NCI-H226 (cell line): ENCODE measurements around the gene ECM1.

Experiments used
- DNase-seq: peaks from one replicate; pipeline ENCODE4 v3.0.0-alpha.2; 2015

ECM1 gene

DNA sequence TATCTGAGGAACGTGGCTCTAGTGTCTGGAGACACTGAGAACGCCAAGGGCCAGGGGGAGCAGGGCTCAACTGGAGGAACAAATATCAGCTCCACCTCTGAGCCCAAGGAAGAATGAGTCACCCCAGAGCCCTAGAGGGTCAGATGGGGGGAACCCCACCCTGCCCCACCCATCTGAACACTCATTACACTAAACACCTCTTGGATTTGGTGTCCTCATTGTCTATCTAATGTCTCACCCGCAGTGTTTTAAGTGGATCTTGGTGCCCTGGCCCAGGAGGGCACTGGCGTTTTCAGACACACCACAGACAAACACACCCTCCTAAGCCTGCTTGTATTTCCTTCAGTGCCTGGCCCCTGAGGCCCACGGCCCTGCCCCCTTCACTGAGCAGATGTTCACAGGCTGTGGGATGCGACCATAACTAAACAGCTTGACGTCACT lies 5.5 kb downstream of the ECM1 start:
- no peak for DNase-seq

DNA sequence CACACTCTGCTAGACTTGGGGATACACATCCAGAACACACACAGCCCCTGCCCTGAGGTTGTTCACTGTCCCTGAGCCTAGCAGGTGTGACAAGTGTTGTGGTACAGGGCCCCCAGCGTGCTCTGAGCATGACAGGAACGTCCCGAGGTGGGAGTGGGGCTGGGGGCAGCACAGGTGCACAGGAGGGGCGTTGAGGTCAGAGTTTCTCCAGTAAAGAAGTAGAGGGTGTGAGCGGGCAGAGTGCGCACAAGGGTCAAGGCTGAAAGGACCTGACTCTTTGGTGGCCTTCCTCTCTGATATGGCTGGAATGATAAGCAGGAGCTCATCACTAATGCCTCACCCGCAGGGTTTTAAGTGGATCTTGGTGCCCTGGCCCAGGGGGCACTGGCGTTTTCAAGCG lies 6.4 kb downstream of the ECM1 start:
- no peak for DNase-seq

DNA sequence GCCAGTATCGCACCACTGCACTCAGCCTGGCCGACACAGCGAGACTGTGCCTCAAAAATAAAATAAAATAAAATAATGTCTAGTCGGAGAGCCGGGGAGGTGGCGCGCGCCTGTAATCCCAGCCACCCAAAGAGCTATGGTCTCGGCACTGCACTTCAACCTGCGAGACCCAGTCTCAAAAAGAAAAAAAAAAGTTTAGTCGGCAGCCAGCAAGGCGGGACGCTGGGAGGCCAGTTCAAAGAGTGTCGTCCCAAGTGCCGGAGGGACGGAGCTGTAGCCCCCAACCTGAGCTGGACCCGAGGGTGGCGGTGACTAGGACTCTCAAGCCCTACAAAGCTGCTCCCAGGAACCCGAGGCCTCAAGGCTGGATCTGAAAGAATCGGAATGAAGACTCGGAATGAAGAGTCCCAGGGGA lies 7.0 kb downstream of the ECM1 start:
- no peak for DNase-seq

DNA sequence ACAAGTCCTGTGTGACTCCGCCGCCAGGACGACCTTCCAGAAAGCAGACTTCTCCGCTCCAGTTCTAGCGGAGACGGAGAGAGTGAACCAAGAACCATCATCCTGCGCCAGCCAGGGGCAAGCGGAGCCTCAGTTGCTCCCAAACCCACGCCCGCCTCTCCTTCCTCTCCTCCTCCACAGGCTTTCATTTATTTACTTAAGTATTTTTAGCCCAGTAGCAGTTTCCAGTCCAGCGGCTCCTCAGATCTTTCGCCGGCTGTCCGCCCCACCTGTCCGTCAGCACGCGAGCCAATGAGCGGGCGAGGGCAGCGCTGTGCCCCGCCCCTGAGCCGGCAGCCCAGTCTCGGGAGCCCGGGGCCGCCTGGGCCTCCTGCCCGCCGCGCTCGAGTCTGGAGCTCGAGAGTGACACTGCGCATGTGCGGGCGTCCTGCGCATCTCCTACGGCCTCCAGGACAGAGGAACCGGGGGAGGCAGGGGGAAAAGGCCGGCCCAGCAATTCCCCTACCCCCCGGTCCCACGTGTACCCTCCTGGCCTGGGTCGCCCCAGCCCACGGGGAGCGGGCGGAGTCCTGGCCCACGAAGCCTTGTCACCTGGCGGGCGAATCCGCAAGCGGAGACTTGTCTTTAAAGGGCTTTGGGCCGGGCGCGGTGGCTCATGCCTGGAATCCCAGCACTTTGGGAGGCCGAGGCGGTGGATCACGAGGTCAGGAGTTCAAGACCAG lies 7.6 kb downstream of the ECM1 start, which contains the start of gene FALEC:
Gene FALEC, plus strand, starts transcription at position 425 of the 722 bp plus-strand sequence.
- DNase-seq = peak; percentile 95

DNA sequence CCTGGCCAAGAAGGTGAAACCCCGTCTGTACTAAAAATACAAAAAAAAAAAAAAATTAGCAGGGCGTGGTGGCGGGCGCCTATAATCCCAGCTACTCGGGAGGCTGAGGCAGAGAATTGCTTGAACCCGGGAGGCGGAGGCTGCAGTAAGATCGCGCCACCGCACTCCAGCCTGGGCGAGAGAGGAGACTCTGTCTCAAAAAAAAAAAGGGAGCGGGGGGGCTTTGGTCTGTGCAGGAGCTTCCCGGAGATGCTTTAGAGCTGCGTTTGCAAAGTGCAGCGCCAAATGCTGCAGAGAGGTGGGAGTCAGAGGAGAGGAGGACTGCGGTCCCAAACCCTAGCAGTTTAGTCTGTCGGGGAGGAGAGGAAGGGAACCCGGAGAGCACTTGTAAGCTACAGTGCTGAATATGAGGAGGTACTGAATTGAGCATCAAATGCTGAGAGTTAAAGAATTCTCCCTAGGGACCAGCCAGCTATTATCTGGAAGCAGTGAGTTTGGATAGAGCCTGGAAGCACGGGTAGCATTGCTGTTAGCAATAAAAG lies 8.2 kb downstream of the ECM1 start:
- DNase-seq = no peak

DNA sequence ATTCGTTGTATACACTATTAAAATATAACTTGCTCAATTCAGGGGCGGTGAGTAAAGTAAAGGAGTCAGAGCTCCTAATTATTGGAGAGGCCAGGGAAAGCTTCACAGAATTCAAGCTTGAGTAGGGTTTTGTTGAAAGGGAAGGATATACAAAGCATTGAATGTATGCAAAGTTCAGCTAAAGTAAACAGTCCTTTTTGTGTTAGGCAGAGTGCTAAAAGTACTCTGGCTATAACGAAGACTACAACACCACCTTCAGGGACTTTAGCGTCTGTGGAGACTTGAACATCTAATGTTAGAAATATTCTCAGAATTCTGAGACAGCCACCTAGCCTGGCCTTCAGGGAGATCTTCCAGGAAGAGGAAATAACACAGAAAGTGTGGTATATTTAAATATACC lies 8.7 kb downstream of the ECM1 start:
- no peak for DNase-seq

DNA sequence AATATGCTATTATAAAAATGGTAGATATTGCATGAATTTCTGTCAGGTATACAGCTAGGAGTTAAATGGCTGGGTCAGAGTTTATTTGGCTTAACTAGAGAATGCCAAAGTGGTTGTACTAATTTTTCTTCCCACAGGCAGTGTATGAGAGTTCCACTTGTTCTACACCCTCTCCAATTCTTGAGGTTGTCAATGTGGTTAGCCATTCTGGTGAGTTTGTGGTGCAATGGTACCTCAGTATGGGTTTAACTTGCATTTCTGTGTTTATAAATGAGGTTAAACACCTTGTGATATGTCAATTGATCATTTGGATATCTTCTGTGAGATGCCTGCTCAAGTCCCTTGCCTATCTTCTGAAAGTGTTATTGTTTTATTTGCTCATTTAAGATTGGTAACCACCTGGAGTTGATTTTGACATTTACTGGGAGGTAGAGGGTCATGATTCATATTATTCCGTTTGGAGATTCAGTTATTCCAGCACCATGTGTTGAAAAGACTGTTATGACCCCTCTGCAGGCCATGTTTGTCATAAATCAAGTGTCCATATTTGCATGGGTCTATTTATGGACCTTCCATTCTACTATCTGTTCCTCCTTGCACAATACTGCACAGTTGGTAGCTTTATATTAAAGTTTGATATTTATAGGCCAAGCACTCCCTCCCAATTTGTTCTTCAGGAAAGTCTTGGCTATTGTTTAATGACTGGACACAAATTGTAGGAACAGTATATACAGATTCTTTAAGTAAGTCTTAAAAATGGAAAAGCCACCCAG lies 13.5 kb downstream of the ECM1 start:
- no peak for DNase-seq

DNA sequence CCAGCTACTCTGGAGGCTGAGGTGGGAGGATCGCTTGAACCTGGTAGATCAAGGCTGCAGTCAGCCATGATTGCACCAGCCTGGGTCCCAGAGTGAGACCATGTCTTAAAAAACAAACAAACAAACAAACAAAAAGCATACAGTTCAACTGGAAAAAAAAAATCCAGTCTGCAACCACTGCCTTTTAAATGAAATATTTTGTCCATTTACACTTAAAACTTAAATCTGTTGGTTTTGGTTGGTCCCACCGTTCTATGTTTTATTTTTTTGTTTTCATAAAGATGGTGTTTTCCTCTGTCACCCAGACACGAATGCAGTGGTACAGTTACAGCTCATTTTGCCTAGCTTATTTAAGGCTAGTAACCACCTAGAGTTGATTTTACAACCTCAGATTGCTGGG lies 17.4 kb downstream of the ECM1 start:
- DNase-seq = no peak

DNA sequence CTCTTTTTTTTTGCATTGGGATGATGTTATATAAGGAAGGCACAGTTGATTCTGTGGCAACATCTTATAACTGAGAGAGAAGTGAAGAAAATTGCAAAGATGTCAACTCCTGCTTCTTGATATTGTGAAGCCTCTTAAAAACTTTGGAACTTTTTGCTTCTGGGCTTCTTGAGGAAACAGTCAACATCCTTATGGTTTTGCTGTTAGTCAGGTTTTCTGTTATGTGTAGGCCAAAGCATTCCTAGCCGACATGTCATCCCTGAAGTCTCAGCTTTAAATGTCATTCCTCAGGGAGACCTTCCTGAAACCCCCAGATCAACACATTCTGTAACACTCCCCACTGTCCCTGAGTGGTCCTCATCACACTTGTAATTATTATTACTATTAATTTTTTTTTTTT lies 20.3 kb downstream of the ECM1 start:
- DNase-seq = peak; percentile 37

DNA sequence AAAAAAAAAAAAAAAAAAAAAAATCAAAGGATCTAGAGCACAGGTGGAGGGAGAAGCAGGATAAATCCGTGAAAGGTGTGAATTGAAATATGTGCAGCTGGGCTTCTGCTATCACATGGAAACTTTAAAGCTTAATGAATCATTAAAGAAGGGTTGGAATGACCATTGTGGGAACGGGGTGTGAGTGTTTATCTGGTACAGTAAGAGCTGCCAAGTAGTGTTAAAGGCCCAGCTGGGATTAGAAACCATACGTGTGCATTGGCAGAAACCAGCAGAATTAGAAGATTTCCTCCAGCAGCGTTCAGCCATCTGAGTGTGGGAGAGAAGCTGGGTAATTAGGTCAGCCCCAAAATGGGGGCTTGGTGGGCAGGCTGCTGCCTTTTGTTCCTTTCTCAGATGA lies 21.1 kb downstream of the ECM1 start:
- peak; percentile 43 for DNase-seq

DNA sequence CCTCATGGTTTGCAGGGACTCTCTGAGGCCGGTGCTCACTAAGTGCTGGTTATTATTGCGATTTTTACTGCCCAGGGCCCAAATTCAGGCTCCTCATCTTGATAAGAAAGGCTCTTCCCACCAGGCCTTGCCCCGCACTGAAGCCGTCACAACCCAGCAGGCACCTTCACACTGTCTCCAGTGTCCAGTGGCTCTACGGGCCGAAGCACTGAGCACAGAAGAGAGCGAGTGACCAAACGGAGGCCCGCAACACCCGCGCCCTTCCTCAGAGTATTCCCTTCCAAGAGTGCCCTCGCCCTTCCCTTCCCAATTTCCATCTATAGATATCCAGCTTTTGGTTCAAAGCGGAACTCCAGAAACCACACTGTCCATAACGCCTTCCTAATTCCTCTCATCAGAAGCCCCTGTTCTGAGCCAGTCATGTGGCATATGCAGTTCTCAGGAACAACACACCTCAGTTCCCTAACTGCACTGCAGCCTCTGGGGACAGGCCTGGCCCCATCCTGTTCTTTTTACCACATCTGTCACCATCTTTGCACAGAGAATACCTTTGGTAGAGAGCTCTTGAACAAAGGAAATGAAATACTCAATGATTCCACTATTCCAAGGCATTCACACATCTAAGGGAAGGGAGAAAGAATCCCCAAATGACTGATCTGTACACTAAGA lies 22.7 kb downstream of the ECM1 start:
- DNase-seq = no peak

DNA sequence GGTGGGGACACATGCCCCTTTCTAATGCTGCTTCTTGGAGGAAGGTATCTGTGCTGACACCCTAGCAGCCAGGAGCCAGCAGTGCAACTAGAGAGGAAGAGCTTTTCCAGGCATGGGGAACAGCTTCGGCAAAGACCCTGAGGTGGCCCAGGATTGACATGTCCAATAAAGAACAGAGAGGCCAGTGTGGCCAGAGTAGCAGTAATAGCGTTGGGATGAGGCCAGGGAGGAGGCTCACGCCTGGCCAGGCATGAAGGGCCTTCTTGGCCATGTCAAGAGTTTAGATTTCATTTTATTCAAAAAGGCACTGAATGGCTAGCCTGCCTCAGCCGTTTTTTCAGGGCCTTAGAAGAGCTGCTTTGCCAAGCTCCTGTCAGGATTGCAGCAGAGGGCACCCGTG lies 25.0 kb downstream of the ECM1 start:
- DNase-seq = no peak

DNA sequence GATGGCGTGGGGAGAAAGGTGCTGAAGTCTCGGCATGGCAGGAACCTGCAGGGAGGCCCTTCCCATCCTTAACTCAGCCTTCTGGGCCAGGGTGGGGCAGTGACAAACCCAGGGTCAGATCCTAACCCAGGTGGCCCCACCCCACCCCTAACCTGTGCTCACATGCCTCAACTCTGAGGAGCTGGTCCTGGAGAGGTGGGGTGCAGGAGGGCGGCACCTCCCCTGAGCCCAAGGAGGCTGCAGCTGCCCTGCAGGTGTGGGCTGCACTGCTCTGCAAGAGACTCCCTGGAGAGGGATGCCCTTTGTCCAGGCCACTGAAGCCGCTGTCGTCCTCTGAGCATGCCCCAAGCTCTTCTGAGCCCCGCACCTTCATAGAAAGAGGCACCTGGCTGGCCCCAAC lies 26.1 kb downstream of the ECM1 start:
- no peak for DNase-seq

DNA sequence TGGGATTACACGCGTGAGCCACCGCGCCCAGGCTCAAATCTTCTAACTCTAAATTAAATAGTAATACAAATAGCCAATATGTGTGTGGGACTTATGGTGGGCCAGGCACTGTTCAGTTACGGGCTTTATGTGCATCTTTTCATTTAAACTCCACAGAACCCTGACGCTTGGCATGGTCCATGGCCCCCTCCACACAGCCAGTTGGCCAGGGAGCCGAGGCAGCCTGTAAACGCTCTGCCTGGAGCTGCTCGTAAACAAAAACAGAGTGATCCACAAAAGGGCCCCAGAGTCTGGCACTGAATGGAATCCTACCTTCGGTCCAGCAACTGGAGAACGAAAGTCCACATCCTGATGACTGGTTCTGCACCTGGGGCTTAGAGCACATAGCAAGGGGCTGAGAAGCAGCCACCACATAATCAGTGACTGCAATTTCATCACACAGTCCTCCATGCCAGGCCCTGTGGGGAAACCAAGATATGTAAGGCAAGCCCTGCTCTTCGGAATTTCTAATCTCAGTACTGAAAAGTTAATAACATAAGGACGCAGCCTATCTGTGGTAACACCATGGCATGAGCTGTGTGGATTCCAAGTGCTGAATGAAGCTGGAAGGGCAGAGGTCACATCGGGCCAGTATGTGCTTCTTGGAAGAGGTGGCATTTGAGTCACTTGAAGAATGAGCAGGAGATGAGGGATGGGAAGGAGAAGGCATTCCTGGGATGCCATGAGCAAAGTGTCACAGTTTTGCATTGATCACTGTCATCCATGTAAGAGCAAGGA lies 27.8 kb downstream of the ECM1 start:
- DNase-seq = no peak

DNA sequence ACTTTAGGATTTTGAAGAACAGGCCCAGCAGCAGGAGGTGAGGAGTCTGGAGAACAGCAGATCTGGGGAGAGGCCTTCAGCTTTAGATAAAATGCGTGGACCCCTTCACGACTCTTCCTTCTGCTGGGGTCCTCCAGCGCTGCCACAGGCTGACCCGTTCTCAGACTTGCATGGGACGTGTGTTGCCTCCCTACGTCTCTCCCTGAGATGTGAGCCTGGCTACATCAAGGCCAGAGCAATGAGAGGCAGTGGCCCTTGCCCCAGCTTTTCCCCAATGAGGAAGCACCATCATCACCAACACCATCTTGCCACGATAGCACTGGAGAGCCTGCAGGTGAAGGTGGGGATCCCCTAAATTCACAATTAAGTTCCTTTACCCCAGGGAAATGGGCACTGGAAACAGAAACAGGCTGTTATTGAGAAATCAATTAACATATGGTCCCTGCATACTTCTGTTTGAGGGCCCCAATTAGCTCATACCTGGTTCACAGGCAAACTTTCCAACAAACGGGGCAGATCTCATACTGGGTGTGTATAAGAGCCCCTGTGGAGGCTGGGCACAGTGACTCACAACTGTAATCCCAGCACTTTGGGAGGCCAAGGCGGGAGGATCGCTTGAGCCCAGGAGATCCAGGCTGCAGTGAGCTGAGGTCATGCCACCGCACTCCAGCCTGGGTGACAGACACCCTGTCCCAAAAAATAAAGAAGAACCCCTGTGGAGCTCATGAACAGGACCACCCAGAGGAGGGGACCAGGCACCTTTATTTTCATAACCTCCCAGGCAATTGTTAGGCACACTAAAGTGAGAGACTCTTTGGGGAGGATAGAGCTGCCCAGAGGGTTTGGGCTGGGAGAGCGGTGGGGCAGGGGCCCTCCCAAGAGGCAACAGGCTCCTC lies 29.2 kb downstream of the ECM1 start:
- peak; percentile 44 for DNase-seq

DNA sequence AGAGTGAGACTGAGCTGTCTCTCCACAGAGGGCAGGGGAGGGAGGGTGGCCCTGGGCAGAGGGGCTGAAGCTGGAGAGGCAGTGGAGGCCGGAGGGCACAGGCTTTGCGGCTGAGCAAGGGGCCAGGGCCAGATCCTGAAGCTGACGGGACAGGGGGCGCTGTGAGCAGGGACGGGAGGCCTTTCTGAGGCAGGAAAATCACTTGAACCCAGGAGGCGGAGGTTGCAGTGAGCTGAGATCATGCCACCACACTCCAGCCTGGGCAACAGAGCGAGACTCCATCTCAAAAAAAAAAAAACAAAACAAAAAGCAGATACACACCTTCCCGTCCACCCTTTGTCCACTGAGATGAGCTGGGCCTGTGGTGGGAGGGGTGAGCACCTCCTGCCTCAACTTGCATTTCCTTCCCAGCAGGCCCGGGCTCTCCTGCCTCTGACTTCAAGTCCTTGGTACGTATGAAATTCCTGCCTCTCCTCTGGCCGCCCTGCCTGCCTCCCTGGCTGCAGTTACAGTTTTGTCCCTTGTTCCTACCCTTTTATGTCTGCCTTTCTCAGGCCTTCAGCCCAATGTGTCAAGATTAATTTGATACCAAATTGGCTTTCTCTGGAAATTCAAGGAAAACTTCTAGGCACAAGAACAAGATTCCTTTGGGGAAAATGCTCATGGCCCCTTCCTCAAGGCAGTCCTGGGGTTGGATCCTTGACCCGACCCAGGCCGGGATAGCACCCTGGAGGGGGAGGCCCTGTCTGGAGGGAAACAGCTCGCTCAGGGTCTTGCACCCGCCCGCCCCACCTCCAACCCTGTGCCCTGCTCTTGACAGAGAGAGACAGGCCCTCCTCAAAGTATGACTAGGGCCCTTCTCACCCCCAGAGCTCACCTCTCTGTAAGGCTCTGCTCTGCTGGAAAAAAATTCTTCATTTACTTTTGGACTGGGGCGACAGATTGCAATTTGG lies 30.1 kb downstream of the ECM1 start:
- DNase-seq = peak; percentile 81

DNA sequence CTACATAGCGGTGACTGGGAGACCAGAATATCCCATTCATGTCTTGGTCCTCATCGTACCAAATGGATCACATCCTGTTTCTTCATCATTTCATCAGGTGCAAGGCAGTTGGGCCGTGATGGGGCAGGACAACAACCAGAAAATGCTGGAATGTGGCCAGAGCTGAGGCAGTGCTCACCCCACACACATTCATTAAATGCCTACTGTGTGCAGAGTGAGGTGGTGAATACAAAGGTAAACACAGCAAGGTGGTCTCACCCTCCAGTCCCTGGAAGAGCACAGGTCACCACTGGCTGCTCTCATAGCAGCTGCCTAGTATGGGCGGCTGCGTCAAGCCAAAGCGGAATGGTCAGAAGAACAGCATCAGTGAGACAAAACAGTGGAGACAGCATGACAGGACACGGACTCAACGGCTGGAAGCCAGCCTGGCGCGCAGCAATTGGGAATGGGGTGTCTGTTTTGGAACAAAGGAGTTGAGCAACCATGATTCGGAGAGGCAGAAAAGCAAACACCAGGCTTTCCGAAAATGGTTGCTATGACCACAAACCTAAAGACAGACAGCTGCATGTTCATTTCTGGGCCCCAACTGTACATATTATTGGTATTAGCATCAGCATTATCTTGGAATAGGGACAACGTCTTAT lies 35.7 kb downstream of the ECM1 start:
- DNase-seq = no peak

DNA sequence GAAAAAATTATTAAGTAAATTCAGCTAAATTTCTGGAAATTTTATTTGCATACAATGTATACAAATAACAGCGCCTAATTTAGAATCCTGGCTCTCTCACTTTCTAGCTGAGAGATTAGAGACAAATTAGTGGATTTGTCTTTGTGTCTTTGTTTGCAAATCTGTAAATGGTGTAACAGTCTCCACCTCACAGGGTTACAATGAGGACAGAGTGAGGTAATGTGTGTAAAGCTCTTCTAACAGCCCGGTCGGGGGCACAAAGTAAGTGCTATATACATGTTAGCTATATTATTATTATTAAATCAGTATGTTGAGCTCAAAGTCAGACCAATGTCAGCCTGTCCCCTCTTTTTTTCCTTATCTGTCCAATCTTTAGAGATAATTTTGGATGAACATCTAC lies 36.3 kb downstream of the ECM1 start:
- DNase-seq = no peak

DNA sequence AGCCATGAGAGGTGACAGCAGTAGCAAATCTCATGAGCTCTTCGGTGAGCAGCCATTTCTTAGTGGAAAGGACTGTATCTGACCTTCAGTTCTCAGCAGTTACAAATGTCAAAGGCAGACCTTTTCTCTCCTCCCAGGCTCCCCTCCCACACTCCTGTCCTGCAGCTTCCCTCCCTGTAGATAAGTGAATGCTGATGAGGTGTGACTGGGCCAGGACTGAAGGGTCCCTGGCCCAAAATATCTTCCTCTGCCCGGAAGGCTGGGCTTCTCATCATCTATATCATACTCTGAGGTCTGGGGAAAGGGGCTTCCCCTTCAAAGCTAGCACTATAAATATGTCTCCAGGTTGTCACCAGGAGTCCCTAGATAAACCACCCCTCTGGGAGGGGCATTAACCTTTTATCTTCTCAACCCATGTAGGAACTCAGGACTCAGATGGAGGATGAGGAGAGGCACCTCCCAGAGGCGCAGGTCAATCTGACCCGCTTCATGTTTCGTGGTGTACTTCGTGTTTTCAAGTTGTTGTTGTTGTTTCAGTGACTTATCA lies 37.6 kb downstream of the ECM1 start:
- DNase-seq = no peak
